GM18505 (cell line): ENCODE measurements around the gene CCL26.
"Not testable (repeated sequence)": the region's sequence is repeated elsewhere in the genome, so short reads cannot be mapped to it uniquely, and the experiment has no call there.

Experiments
- ATAC-seq: cut with Tn5 transposase; IDR thresholded peaks from one replicate; pipeline ENCODE4 v1.9.1; 2021; ENCODE audit not compliant: unreplicated experiment
- POLR2A ChIP-seq: IDR thresholded peaks from 4 replicates; pipeline ENCODE4 v1.6.1; 2011; ENCODE audit warnings: borderline replicate concordance; ENCODE audit not compliant: insufficient read depth, insufficient read length; ENCODE audit errors: extremely low read depth

Gene CCL26

DNA sequence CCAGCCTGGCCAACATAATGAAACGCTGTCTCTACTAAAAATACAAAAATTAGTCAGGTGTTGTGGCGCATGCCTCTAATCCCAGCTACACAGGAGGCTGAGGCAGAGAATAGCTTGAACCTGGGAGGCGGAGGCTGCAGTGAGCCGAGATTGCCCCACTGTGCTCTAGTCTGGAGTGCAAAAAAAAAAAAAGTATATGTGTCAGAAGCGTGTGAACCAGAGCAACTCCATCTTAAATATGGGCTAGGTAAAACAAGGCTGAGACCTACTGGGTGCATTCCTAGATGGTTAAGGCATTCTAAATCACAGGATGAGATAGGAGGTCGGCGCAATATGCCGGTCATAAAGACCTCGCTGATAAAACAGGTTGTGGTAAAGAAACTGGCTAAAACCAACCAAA, 35.4 kb upstream of the CCL26 start:
- ATAC-seq: no peak
- no peak for TF ChIP-seq POLR2A

DNA sequence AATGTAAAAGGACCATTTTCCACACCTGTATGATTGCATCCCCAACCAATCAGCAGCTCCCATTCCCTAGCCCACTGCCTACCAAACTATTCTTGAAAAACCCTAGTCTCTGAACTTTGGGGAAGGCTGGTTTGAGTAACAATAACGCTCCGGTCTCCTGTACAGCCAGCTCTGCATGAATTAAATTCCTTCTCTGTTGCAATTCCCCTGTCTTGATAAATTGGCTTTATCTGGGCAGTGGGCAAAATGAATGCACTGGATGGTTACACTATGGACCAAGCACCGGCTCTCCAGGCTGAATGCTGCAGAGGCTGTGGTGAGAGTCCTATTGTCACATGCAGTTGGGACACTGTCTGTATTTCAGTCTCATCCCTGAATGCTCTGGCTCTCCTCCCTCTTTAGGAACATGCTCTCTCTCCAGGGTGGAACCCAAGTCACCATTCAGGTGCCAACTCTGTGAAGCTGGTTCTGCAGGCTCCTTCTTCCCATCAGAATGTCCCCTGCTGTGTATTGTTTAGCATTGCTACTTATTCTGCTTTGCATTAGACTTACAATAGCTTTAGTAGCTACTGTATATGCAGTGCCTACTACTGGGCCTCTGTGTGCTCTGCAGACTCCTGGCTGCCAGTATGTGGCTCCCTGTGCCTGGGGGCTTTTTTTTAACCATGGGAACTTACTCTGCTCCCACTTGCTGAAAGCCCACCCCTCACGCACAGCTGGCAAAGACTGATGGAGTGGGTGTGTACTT, 34.7 kb upstream of the CCL26 start:
- ATAC-seq: no peak
- TF ChIP-seq POLR2A: no peak

DNA sequence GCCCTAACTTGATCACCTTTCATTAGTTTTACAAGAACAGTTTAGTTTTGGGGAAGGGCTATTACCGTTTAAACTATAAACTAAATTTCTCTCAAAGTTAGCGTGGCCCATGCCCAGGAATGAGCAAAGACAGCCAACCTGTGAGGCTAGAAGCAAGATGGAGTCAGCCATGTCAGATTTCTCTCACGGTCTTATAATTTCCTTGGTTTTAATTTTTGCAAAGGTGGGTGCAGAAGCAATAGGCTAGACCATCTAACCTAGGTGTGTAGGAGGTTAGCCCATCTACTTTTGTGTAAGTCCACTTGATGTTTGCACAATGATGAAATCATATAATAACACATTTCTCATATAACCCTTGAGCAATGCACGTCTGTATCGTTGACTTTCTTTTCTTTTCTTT, 32.7 kb upstream of the CCL26 start:
- no peak for ATAC-seq
- TF ChIP-seq POLR2A: no peak

DNA sequence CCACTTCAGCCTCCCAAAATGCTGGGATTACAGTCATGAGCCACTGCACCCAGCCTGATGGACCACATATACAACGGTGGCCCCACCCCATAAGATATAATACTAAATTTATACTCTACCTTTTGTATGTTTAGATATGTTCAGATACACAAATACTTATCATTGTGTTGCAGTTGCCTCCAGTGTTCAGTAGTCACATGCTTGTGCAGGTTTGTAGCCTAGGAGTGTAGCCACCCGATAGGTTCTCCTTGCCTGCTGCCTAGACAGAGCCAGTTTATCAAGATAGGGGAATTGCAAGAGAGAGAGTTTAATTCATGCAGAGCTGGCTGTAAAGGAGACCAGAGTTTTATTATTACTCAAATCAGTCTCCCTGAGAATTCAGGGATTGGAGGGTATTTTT, 32.0 kb upstream of the CCL26 start:
- no peak for TF ChIP-seq POLR2A
- ATAC-seq: no peak

DNA sequence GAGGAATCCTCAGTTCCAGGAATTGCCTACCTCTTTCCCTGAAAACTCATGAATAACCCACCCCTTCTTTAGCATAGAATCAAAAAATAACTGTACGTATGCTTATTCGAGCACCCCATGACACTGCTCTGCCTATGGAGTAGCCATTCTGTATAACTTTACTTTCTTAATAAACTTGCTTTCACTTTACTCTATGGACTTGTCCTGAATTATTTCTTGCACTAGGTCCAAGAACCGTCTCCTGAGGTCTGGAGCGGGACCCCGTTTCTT, 30.5 kb upstream of the CCL26 start:
- ATAC-seq: no peak
- no peak for TF ChIP-seq POLR2A

DNA sequence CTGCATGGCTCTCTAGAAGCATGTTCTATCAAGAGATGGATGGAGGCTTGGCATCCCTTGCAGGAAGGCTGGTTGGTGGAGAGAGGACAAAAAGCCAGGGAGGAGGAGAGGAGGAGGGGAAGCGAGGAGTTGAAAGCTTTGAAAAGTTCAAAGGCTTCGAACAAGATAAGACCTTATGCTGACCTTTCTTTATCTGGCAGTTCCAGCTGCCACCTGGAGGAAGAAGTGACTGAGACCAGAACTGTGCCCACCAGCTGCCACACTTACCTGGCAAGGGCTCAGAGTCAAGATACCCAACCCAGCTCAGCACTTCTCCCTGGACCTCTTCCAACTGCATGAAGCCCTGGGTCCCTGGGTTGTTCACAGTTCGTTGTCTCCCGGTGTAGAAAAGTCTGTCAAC, 26.8 kb upstream of the CCL26 start:
- ATAC-seq: no peak
- TF ChIP-seq POLR2A: no peak

DNA sequence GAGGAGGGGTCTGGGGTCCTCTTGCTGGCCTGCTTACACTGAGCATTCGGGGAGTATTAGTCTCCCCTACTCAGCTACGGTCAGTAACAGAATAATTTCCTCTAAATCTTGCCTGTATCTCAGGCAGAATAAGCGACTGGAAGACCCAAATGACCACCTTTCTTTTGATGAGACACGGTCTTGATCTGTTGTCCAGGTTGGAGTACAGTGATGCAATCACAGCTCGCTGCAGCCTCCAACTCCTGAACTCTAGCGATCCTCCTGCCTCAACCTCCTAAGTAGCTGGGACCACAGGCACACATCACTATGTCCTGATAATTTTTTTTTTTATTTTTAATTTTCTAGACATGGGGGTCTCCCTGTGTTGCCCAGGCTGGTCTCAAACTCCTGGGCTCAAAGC, 24.4 kb upstream of the CCL26 start:
- ATAC-seq: no peak
- TF ChIP-seq POLR2A: no peak

DNA sequence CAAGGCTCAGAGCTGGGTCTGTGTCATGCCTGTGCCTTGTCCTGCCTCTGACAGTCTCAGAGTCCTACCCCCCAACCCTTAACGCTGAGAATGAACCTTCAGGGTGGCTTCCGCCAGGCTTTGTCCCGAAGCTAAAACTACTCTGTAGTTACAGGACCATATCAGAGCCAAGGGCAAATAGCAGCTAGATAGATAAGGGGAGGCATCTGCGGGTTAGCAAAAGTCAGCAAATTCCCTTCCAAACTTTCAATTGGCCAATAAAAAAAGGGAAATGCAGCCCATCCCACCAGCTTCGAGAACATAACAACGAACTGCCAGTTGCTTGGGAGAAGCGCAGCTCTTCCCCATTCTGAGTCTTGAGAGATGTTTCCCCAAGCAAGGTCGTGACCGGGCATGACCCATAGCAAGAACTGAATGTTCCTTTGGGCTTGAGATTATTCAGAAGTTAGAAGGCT, 23.8 kb upstream of the CCL26 start:
- no peak for ATAC-seq
- TF ChIP-seq POLR2A: no peak

DNA sequence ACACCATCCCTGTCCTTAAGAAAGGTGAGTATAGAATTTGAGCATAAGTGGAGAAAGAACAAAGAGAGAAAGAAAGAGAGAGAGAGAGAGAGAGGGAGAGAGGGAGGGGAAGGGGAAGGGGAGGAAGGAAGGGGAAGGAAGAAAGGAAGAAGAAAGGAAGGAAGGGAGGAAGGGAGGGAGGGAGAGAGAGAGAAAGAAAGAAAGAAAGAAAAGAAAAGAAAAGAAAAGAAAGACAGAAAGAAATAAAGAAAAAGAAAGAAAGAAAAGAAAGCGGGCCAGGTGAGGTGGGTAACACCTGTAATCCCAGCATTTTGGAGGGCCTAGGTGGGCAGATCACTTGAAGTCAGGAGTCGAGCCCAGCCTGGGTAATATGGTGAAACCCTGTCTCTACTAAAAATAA, 21.7 kb upstream of the CCL26 start:
- no peak for TF ChIP-seq POLR2A

DNA sequence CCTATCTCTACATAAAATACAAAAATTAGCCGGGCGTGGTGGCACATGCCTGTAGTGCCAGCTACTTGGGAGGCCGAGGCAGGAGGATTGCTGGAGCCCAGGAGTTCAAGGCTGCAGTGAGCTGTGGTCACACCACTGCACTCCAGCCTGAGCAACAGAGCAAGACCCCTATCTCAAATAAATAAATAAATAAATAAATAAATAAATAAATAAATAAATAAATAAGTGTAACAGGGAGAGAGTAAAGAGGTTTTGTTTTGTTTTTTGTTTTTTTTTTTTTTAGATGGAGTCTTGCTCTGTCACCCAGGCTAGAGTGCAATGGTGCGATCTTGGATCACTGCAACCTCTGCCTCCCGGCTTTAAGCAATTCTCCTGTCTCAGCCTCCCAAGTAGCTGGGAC, 20.6 kb upstream of the CCL26 start:
- not testable (repeated sequence) for ATAC-seq

More for the DNA sequence above, 21.7 kb upstream of the CCL26 start:
- no peak for ATAC-seq

DNA sequence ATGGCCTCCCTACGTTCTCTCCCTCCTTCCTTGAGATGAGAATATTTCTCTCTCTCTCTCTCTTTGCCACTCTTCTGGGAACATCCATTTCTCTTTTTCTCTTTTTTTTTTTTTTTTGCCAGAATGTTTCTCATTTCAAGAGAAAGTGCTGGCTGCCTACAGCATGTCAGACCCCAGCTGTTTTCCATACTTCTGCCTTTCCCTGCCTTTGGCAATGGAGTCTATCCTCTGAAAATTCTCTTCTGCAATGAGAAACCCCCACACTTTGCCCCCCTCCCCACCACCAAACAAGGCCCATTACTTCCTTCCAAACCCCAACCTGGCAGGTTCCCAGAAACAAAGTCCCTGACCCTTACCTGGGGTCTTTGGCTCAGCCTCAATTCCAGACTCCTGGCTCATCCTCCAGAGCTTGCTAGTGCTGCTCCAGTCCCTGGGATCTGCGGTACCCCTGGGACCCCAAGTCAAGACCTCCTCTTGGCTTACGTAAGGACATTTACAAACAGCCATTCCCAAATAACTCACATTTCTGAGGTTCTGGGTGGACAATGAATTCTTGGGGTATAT, 17.4 kb upstream of the CCL26 start:
- ATAC-seq: no peak
- no peak for TF ChIP-seq POLR2A

DNA sequence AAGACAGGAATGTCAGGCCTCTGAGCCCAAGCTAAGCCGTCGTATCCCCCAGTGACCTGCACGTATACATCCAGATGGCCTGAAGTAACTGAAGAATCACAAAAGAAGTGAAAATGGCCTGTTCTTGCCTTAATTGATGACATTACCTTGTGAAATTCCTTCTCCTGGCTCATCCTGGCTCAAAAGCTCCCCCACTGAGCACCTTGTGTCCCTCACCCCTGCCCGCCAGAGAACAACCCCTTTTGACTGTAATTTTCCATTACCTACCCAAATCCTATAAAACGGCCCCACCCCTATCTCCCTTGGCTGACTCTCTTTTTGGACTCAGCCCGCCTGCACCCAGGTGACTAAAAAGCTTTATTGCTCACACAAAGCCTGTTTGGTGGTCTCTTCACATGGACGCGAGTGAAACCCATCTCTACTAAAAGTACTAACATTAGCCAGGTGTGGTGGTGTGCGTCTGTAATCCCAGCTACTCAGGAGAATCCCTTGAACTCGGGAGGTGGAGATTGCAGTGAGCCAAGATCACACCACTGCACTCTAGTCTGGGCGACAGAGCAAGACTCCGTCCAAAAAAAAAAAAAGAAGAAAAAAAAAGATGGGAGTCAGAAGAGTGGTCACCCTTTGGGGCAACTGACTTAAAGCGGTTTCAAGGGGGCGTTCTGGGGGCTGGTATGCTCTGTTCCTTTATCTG, 16.3 kb upstream of the CCL26 start:
- not testable (repeated sequence) for ATAC-seq

DNA sequence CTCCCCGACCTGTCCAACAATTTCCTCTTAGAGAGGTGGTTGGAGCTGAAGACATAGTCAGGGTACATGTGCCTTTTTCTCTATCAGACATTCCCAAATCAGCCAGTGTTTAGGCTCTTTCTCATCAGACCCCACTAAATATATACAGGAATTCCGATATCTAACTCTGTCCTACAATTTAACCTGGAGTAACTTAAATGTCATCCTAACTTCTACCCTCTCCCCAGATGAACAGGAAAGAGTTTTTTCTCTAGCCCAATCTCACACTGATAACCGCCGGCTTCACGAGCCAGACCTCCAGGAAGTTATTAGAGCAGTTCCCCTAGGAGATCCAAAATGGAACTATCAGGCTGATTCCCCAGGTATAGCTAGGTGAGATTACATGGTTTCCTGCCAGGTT, 11.0 kb upstream of the CCL26 start:
- not testable (repeated sequence) for ATAC-seq

DNA sequence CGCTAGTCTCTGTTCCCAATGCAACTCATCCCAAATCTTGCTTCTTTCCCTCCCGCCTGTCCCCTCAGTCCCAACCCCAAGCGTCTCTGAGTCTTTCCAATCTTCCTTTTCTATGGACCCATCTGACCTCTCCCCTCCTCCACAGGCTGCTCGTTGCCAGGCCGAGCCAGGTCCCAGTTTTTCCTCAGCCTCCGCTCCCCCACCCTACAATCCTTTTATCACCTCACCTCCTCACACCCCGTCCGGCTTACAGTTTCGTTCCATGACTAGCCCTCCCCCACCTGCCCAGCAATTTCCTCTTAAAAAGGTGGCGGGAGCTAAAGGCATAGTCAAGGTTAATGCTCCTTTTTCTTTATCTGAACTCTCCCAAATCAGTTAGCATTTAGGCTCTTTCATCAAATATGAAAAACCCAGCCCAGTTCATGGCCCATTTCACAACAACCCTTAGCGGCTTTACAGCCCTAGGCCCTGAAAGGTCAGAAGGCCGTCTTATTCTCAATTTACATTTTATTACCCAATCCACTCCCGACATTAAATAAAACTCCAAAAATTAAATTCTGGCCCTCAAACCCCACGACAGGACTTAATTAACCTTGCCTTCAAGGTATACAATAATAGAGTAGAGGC, 8.7 kb upstream of the CCL26 start:
- not testable (repeated sequence) for ATAC-seq

DNA sequence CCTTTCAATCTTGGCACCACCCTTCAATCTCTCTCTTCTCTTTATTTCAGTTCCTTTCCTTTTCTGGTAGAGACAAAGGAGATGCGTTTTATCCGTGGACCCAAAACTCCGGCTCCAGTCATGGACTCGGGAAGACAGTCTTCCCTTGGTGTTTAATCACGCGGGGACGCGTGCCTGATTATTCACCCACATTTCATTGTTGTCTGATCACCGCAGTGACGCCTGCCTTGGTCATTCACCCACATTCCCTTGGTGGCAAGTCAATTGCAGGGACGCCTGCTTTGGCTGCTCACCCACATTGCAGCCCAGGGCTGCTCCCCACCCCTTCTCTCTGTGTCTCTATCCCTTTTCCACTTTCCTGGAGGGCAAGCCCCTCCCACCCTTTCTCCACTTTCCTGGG, 7.5 kb upstream of the CCL26 start:
- ATAC-seq: not testable (repeated sequence)

DNA sequence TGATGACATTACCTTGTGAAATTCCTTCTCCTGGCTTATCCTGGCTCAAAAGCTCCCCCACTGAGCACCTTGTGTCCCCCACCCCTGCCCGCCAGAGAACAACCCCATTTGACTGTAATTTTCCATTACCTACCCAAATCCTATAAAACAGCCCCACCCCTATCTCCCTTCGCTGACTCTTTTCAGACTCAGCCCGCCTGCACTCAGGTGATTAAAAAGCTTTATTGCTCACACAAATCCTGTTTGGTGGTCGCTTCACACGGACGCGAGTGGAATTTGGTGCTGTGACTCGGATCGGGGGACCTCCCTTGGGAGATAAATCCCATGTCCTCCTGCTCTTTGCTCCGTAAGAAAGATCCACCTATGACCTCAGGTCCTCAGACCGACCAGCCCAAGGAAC, 7.0 kb upstream of the CCL26 start:
- not testable (repeated sequence) for ATAC-seq
